Smooth muscle cell (in vitro differentiated cells): ENCODE measurements around the gene SPOCK3. TPM values are rescaled to one million over a fixed set of nuclear protein-coding genes. Genes with fewer than 3 reads are reported as not detected.

Experiments
- DNase-seq: peaks from one replicate; lab custom pipeline; 2025; ENCODE audit not compliant: unreplicated experiment; lab: John Stamatoyannopoulos, UW
- H2AFZ ChIP-seq: fragments of 200-600 bp; sonication (generic); 2 replicates; pipeline ENCODE4 v1.6.0; 2016; ENCODE audit warnings: antibody characterized with exemption, low read depth, mild to moderate bottlenecking
- H3F3A ChIP-seq: fragments of 200-600 bp; sonication (generic); 2 replicates; pipeline ENCODE4 v1.6.0; 2017; ENCODE audit warnings: antibody characterized with exemption, low read depth
- H3K27ac ChIP-seq: fragments of 200-600 bp; sonication (generic); 2 replicates; pipeline ENCODE4 v1.5.1; 2016; ENCODE audit warnings: low read depth, mild to moderate bottlenecking
- H3K27me3 ChIP-seq: fragments of 200-600 bp; sonication (generic); 2 replicates; pipeline ENCODE4 v1.6.1; 2016; ENCODE audit warnings: low read depth, mild to moderate bottlenecking
- H3K36me3 ChIP-seq: fragments of 200-600 bp; sonication (generic); 2 replicates; pipeline ENCODE4 v1.5.1; 2016; ENCODE audit warnings: low read depth
- H3K4me1 ChIP-seq: fragments of 200-600 bp; sonication (generic); 2 replicates; pipeline ENCODE4 v1.5.1; 2016; ENCODE audit warnings: low read depth
- H3K4me2 ChIP-seq: fragments of 200-600 bp; sonication (generic); 2 replicates; pipeline ENCODE4 v1.6.0; 2016; ENCODE audit warnings: mild to moderate bottlenecking
- H3K4me3 ChIP-seq: fragments of 200-600 bp; sonication (generic); 2 replicates; pipeline ENCODE4 v1.5.1; 2016; ENCODE audit warnings: mild to moderate bottlenecking
- H3K79me2 ChIP-seq: fragments of 200-600 bp; sonication (generic); 2 replicates; pipeline ENCODE4 v1.6.0; 2016; ENCODE audit warnings: low read depth, mild to moderate bottlenecking
- H3K9ac ChIP-seq: fragments of 200-600 bp; sonication (generic); 2 replicates; pipeline ENCODE4 v1.6.0; 2016; ENCODE audit warnings: low read depth
- H3K9me3 ChIP-seq: fragments of 200-600 bp; sonication (generic); replicated peaks from 2 replicates; pipeline ENCODE4 v1.5.1; 2016; ENCODE audit warnings: low read depth
- H4K20me1 ChIP-seq: fragments of 200-600 bp; sonication (generic); 2 replicates; pipeline ENCODE4 v1.6.0; 2016; ENCODE audit warnings: low read depth
- WGBS: methylation state at CpG from one replicate; pipeline ENCODE4 v1.1.7; 2016; ENCODE audit warnings: low lambda C conversion rate; 5-methylcytosine and 5-hydroxymethylcytosine counted together
- polyA plus RNA-seq: library from polyadenylated mRNA; unstranded; fragments of >200 nt; fragmentation: Nextera tagmentation; extraction: Ambion mirVana; gene quantifications from 2 replicates; pipeline ENCODE4 v1.2.1, GENCODE V29; 2016
- total RNA-seq: library from RNA; depleted of rRNA; stranded (reverse); fragments of >200 nt; gene quantifications from 2 replicates; pipeline ENCODE4 v1.2.3, GENCODE V29; 2014
- TF ChIP-seq, protein P1 (sequence below): fragments of 200-600 bp; sonication (generic); IDR thresholded peaks from 2 replicates; pipeline ENCODE4 v1.5.1; 2017; ENCODE audit warnings: borderline replicate concordance, mild to moderate bottlenecking, antibody characterized with exemption; ENCODE audit not compliant: insufficient read depth, poor library complexity, severe bottlenecking

Gene SPOCK3
- total and polyA plus RNA-seq, 2 experiments from 2014 or later = 0.49 TPM; not detected in 1

DNA sequence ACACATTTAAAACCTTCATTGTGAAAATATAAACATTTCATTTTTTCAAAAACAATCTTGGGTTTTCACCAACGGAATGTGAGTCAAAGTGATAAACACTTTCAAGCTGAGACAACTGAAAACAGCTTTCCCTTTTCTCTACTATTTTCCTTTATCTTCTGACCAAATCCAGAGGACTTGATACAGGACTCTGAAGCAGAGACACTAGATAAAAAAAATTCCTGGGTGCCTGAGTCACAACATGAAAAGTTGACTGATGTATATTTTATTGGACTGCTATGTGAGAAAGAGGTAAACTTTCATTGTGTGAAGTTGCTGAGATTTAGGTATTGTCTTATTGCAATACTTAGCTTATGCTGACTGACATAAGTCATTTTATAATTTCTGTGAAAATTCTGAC is 411.2 kb downstream of the SPOCK3 start:
- 21% methylated on average over 1 of the region's 1 CpG for WGBS
- H3K4me3 ChIP-seq = no peak overlapping the region
- H2AFZ ChIP-seq = peak overlapping the region; percentile 20
- H3F3A ChIP-seq = no peaks in the 10 kb centered on the region
- H4K20me1 ChIP-seq = no peaks in the 10 kb centered on the region
- H3K9ac ChIP-seq = no peak overlapping the region
- H3K27ac ChIP-seq = peak overlapping the region; percentile 7
- no peaks in the 10 kb centered on the region for H3K79me2 ChIP-seq
- DNase-seq = no peak
- TF ChIP-seq, protein P1, sequence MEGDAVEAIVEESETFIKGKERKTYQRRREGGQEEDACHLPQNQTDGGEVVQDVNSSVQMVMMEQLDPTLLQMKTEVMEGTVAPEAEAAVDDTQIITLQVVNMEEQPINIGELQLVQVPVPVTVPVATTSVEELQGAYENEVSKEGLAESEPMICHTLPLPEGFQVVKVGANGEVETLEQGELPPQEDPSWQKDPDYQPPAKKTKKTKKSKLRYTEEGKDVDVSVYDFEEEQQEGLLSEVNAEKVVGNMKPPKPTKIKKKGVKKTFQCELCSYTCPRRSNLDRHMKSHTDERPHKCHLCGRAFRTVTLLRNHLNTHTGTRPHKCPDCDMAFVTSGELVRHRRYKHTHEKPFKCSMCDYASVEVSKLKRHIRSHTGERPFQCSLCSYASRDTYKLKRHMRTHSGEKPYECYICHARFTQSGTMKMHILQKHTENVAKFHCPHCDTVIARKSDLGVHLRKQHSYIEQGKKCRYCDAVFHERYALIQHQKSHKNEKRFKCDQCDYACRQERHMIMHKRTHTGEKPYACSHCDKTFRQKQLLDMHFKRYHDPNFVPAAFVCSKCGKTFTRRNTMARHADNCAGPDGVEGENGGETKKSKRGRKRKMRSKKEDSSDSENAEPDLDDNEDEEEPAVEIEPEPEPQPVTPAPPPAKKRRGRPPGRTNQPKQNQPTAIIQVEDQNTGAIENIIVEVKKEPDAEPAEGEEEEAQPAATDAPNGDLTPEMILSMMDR = no peak
- H3K27me3 ChIP-seq = no peaks in the 10 kb centered on the region
- no peaks in the 10 kb centered on the region for H3K4me1 ChIP-seq
- H3K36me3 ChIP-seq = no peaks in the 10 kb centered on the region
- H3K4me2 ChIP-seq = peak overlapping the region; percentile 64
- no peaks in the 10 kb centered on the region for H3K9me3 ChIP-seq

DNA sequence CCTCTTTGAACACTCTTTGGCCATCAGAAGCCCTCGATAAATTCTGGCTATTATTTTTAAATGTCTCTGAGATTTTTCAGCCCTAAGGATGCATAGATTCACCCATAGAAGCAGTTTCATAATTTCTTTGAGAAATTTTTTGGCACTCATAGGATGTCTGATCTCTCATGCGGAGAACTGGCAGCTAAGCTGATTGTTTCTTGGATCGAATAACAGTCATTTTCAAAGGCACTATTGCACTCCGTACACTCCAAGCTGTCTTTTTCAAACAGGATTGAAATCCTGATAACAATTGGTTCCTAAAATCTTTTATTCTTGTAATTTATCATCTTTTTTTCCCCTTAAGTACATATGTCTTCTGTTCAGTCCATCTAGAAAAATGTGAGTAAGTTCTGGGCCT is 411.9 kb downstream of the SPOCK3 start:
- Histone ChIP-seq H3K36me3 (no peaks in the 10 kb centered on the region), H3K27me3 (no peaks in the 10 kb centered on the region), H2AFZ (peak overlapping the region; percentile 20), H3K4me2 (peak overlapping the region; percentile 64), H3K79me2 (no peaks in the 10 kb centered on the region), H3K9ac (no peak overlapping the region), H3K4me1 (no peaks in the 10 kb centered on the region), H3F3A (no peaks in the 10 kb centered on the region), H4K20me1 (no peaks in the 10 kb centered on the region), H3K4me3 (no peak overlapping the region), H3K9me3 (no peaks in the 10 kb centered on the region), H3K27ac (peak overlapping the region; percentile 7)
- WGBS = 85% methylated on average over 4 of the region's 4 CpGs
- TF ChIP-seq, protein P1 = no peak
- no peak for DNase-seq

DNA sequence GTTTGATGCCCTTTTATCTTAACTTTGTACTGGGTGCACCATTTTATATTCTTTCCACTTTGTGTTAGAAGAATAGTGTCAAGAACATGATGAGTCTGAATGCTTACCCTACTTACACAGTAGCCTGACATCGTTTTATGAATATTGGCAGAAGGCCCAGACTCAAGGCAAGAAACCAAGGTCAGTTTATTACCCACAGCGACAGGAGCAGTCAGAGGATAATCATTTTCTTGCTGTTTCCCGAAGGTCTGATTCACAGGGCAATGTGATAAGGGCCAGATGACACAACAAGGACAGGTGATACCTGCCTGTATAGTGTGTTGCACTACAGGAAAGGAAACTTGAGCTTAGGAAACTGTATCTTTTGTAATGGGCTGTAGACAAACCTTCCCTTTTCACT is 417.4 kb downstream of the SPOCK3 start:
- H3F3A ChIP-seq = no peaks in the 10 kb centered on the region
- H3K4me3 ChIP-seq = no peak overlapping the region
- no peak overlapping the region for H3K4me2 ChIP-seq
- 27% methylated on average over 3 of the region's 3 CpGs for WGBS
- H3K27me3 ChIP-seq = no peaks in the 10 kb centered on the region
- no peaks in the 10 kb centered on the region for H4K20me1 ChIP-seq
- H3K27ac ChIP-seq = no peak overlapping the region
- H3K9me3 ChIP-seq = no peaks in the 10 kb centered on the region
- H3K9ac ChIP-seq = no peak overlapping the region
- no peak overlapping the region for H2AFZ ChIP-seq
- DNase-seq = no peak
- TF ChIP-seq, protein P1 = no peak
- H3K4me1 ChIP-seq = no peaks in the 10 kb centered on the region
- no peaks in the 10 kb centered on the region for H3K36me3 ChIP-seq
- no peaks in the 10 kb centered on the region for H3K79me2 ChIP-seq

DNA sequence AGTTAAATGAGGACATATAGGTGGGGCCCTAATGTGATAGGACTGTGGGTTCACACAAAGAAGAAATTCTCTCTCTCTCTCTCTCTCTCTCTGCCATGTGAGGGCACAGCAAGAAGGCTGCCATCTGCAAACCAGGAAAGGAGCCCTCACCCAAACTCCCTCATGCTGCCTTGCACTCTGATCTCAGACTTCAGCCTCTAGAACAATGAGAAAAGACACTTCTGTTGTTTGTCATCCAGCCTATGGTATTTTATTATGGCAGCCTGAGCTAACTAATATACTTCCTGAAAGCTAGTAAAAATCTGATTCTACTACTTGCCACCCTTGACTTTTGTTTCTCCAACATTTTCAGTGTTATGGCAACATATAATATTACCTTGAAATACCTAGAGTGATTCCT is 425.9 kb downstream of the SPOCK3 start:
- H3K36me3 ChIP-seq = no peaks in the 10 kb centered on the region
- no peaks in the 10 kb centered on the region for H3K79me2 ChIP-seq
- TF ChIP-seq, protein P1 = no peak
- H3K27ac ChIP-seq = no peak overlapping the region
- DNase-seq = no peak
- H3K9ac ChIP-seq = no peak overlapping the region
- H3F3A ChIP-seq = no peaks in the 10 kb centered on the region
- no peaks in the 10 kb centered on the region for H3K4me1 ChIP-seq
- H2AFZ ChIP-seq = no peak overlapping the region
- H3K27me3 ChIP-seq = no peaks in the 10 kb centered on the region
- no peak overlapping the region for H3K4me3 ChIP-seq
- no peaks in the 10 kb centered on the region for H3K9me3 ChIP-seq
- H4K20me1 ChIP-seq = no peaks in the 10 kb centered on the region
- no peak overlapping the region for H3K4me2 ChIP-seq
